SU-DHL-6 (cell line): ENCODE data around the gene KCNE1.
"Not testable (repeated sequence)": the region's sequence is repeated elsewhere in the genome, so short reads cannot be mapped to it uniquely, and the experiment has no call there.

ENCODE experiments used
- H2AFZ ChIP-seq: fragments of 200-600 bp; sonication (generic); 2 replicates; pipeline ENCODE4 v1.6.1; 2014; ENCODE audit warnings: low read depth, mild to moderate bottlenecking, moderate library complexity, mixed read lengths, antibody characterized with exemption, low read length; ENCODE audit not compliant: severe bottlenecking
- H3F3A ChIP-seq: fragments of 200-600 bp; shearing (Covaris generic); 2 replicates; pipeline ENCODE4 v1.6.0; 2016; ENCODE audit warnings: antibody characterized with exemption, mild to moderate bottlenecking; ENCODE audit not compliant: insufficient read depth
- H3K27ac ChIP-seq: fragments of 200-600 bp; sonication (generic); 2 replicates; pipeline ENCODE4 v1.5.1; 2016; ENCODE audit warnings: low read depth, mild to moderate bottlenecking, low read length, moderate library complexity, mixed read lengths
- H3K27me3 ChIP-seq: fragments of 200-600 bp; sonication (generic), shearing (Covaris generic); 2 replicates; pipeline ENCODE4 v1.6.0; 2014; ENCODE audit warnings: mild to moderate bottlenecking, low read length
- H3K36me3 ChIP-seq: fragments of 200-600 bp; sonication (generic); 2 replicates; pipeline ENCODE4 v1.6.1; 2014; ENCODE audit warnings: mild to moderate bottlenecking, low read length, mixed read lengths
- H3K4me2 ChIP-seq: fragments of 300-600, 200-600 bp; shearing (Covaris generic), sonication (generic); 2 replicates; pipeline ENCODE4 v1.6.0; 2014; ENCODE audit warnings: low read length, low read depth, mild to moderate bottlenecking; ENCODE audit not compliant: poor library complexity, severe bottlenecking
- H3K4me3 ChIP-seq: fragments of 200-600 bp; sonication (generic); 2 replicates; pipeline ENCODE4 v1.5.1; 2014; ENCODE audit warnings: antibody characterized with exemption, low read length, mild to moderate bottlenecking, mixed read lengths; ENCODE audit not compliant: insufficient read depth, poor library complexity, severe bottlenecking
- H3K79me2 ChIP-seq: fragments of 200-600 bp; sonication (generic); 2 replicates; pipeline ENCODE4 v1.6.1; 2014; ENCODE audit warnings: mild to moderate bottlenecking, low read length, moderate library complexity; ENCODE audit not compliant: insufficient read depth
- H3K9ac ChIP-seq: fragments of 200-600 bp; sonication (generic); 2 replicates; pipeline ENCODE4 v1.7.0; 2014; ENCODE audit warnings: mild to moderate bottlenecking, low read length
- H3K9me2 ChIP-seq: fragments of 200-600 bp; sonication (generic); replicated peaks from 2 replicates; pipeline ENCODE4 v1.6.1; 2014; ENCODE audit warnings: low read length; ENCODE audit not compliant: insufficient read depth
- H3K9me3 ChIP-seq: fragments of 200-600 bp; sonication (generic); 2 replicates; pipeline ENCODE4 v1.6.1; 2014; ENCODE audit warnings: low read length, mixed read lengths; ENCODE audit not compliant: insufficient read depth
- H4K20me1 ChIP-seq: fragments of 200-600 bp; sonication (generic); 2 replicates; pipeline ENCODE4 v1.6.1; 2014; ENCODE audit warnings: low read depth, mild to moderate bottlenecking, antibody characterized with exemption, low read length, moderate library complexity, mixed read lengths

KCNE1 gene

GRCh38 chr21:34400522-34400921 lies 111.5 kb downstream of the KCNE1 start:
- not testable (repeated sequence) for H3K36me3 ChIP-seq, H3K9ac ChIP-seq, H2AFZ ChIP-seq, H3K9me2 ChIP-seq, H4K20me1 ChIP-seq, H3K4me3 ChIP-seq, H3K4me2 ChIP-seq, H3K9me3 ChIP-seq, H3K79me2 ChIP-seq, H3K27me3 ChIP-seq, H3K27ac ChIP-seq, H3F3A ChIP-seq
